SK-N-SH (cell line): ENCODE results near the gene RNF113A. TPM values are rescaled to one million over a fixed set of nuclear protein-coding genes. Genes with fewer than 3 reads are reported as not detected.

Source experiments
- CTCF ChIA-PET: fragments of 300-600, 350-600 bp; formaldehyde crosslinking; extraction: SDS; loops from one replicate; lab custom pipeline; 2021; lab: Yijun Ruan, JAX
- POLR2A ChIA-PET: fragments of 350-600 bp; sonication (Branson Sonifier 250); formaldehyde crosslinking; extraction: SDS; loops from one replicate; lab custom pipeline; 2020; ENCODE audit warnings: antibody characterized with exemption, inconsistent platforms; lab: Yijun Ruan, JAX
- DNase-seq: peaks from one replicate; pipeline ENCODE4 v3.0.0; 2012
- H2AFZ ChIP-seq: fragments of 200-600 bp; sonication (generic); 2 replicates; pipeline ENCODE4 v1.8.1; 2016; ENCODE audit warnings: antibody characterized with exemption, mild to moderate bottlenecking, low read depth
- H3F3A ChIP-seq: fragments of 200-600 bp; sonication (generic); replicated peaks from 2 replicates; pipeline ENCODE3; 2016; ENCODE audit warnings: antibody characterized with exemption, mild to moderate bottlenecking; ENCODE audit not compliant: insufficient read depth
- H3K27ac ChIP-seq, 2 experiments: fragments of 200-500 bp in 1 of 2; fragments of 200-600 bp in 1 of 2; sonication (Bioruptor generic) in 1 of 2; sonication (generic), shearing (Covaris generic) in 1 of 2; 2 replicates each; pipeline versions ENCODE4 v1.5.1 to v1.6.1; 2014 to 2016; ENCODE audit warnings: low read depth in 2 of 2, inconsistent platforms in 1 of 2, low read length in 1 of 2, mild to moderate bottlenecking in 1 of 2, mixed read lengths in 1 of 2
- H3K27me3 ChIP-seq: fragments of 200-600 bp; sonication (generic), shearing (Covaris generic); 2 replicates; pipeline ENCODE4 v1.6.1; 2016; ENCODE audit warnings: mixed run types; ENCODE audit not compliant: insufficient read depth
- H3K36me3 ChIP-seq, 2 experiments: fragments of 200-500 bp in 1 of 2; fragments of 200-600 bp in 1 of 2; sonication (Bioruptor generic) in 1 of 2; sonication (generic) in 1 of 2; replicated peaks in 1 of 2; 2 replicates each; pipeline versions ENCODE3 to v1.5.1; 2014 to 2016; ENCODE audit warnings: low read length in 1 of 2, mild to moderate bottlenecking in 1 of 2; ENCODE audit not compliant: insufficient read depth in 2 of 2, control insufficient read depth in 1 of 2
- H3K4me1 ChIP-seq, 2 experiments: fragments of 200-500 bp in 1 of 2; fragments of 200-600 bp in 1 of 2; sonication (Bioruptor generic) in 1 of 2; sonication (generic), shearing (Covaris generic) in 1 of 2; 2 replicates each; pipeline versions ENCODE4 v1.5.1 to v1.6.1; 2014 to 2016; ENCODE audit warnings: low read depth in 1 of 2, low read length in 1 of 2, mixed run types in 1 of 2; ENCODE audit not compliant: insufficient read depth in 2 of 2, control insufficient read depth in 1 of 2
- H3K4me2 ChIP-seq: fragments of 200-600 bp; sonication (generic), shearing (Covaris generic); 2 replicates; pipeline ENCODE4 v1.6.1; 2017; ENCODE audit warnings: mixed run types
- H3K4me3 ChIP-seq, 2 experiments: fragments of 200-500 bp in 1 of 2; fragments of 200-600 bp in 1 of 2; sonication (Bioruptor generic) in 1 of 2; sonication (generic), shearing (Covaris generic) in 1 of 2; 2 replicates each; pipeline versions ENCODE4 v1.5.1 to v1.8.1; 2014 to 2016; ENCODE audit warnings: low read depth in 2 of 2, inconsistent platforms in 1 of 2, low read length in 1 of 2, mild to moderate bottlenecking in 1 of 2, mixed read lengths in 1 of 2, moderate library complexity in 1 of 2
- H3K79me2 ChIP-seq: fragments of 200-600 bp; sonication (generic); 2 replicates; pipeline ENCODE4 v1.8.1; 2017; ENCODE audit warnings: mild to moderate bottlenecking; ENCODE audit not compliant: insufficient read depth
- H3K9ac ChIP-seq: fragments of 200-600 bp; sonication (generic); 2 replicates; pipeline ENCODE4 v1.6.1; 2017; ENCODE audit warnings: mixed run types
- H3K9me2 ChIP-seq: fragments of 200-600 bp; sonication (generic); 2 replicates; pipeline ENCODE4 v1.6.1; 2017; ENCODE audit warnings: mixed run types
- H3K9me3 ChIP-seq: fragments of 200-600 bp; sonication (generic); 2 replicates; pipeline ENCODE4 v1.6.1; 2017; ENCODE audit warnings: mixed run types, mild to moderate bottlenecking, moderate library complexity
- H4K20me1 ChIP-seq: fragments of 200-600 bp; sonication (generic); 2 replicates; pipeline ENCODE4 v1.6.1; 2017; ENCODE audit warnings: mild to moderate bottlenecking, mixed run types; ENCODE audit not compliant: insufficient read depth
- CHD2 ChIP-seq: fragments of 150-350 bp; IDR thresholded peaks from 2 replicates; pipeline ENCODE4 v1.6.1; 2018; ENCODE audit warnings: low read length; ENCODE audit not compliant: partially characterized antibody
- ELF1 ChIP-seq: IDR thresholded peaks from 2 replicates; pipeline ENCODE4 v1.4.0; 2012
- FOSL2 ChIP-seq: IDR thresholded peaks from 2 replicates; pipeline ENCODE4 v1.4.0; 2012; ENCODE audit warnings: low read depth, mild to moderate bottlenecking, moderate library complexity, borderline replicate concordance
- FOXJ3 ChIP-seq: sonication (generic); formaldehyde crosslinking; IDR thresholded peaks from 2 replicates; pipeline ENCODE4 v1.5.1; 2020; ENCODE audit warnings: mild to moderate bottlenecking, missing genetic modification reagents
- FOXM1 ChIP-seq: IDR thresholded peaks from 2 replicates; pipeline ENCODE4 v1.4.0; 2012; ENCODE audit warnings: low read depth, mild to moderate bottlenecking
- GABPA ChIP-seq: IDR thresholded peaks from 2 replicates; pipeline ENCODE4 v1.4.0; 2012; ENCODE audit warnings: low read depth, mild to moderate bottlenecking
- GATA2 ChIP-seq: sonication (generic); formaldehyde crosslinking; IDR thresholded peaks from 2 replicates; pipeline ENCODE4 v1.5.0; 2020; ENCODE audit warnings: mild to moderate bottlenecking, missing genetic modification reagents
- JUND ChIP-seq: IDR thresholded peaks from 2 replicates; pipeline ENCODE4 v1.4.0; 2012
- MXI1 ChIP-seq: IDR thresholded peaks from 2 replicates; pipeline ENCODE4 v1.6.1; 2012; ENCODE audit warnings: mild to moderate bottlenecking, low read depth, low read length, improper control_type of control experiment
- POLR2AphosphoS5 ChIP-seq: IDR thresholded peaks from 2 replicates; pipeline ENCODE4 v1.6.1; 2012; ENCODE audit warnings: low read depth, low read length
- RFX5 ChIP-seq: IDR thresholded peaks from 2 replicates; pipeline ENCODE4 v1.6.1; 2012; ENCODE audit warnings: mild to moderate bottlenecking, improper control_type of control experiment, low read length
- RXRA ChIP-seq: IDR thresholded peaks from 2 replicates; pipeline ENCODE4 v1.4.0; 2012; ENCODE audit warnings: low read depth, mild to moderate bottlenecking, borderline replicate concordance
- SIN3A ChIP-seq: IDR thresholded peaks from 2 replicates; pipeline ENCODE4 v1.6.1; 2012; ENCODE audit warnings: low read depth, mild to moderate bottlenecking, low read length, moderate library complexity, borderline replicate concordance
- SMC3 ChIP-seq: IDR thresholded peaks from 2 replicates; pipeline ENCODE4 v1.6.1; 2012; ENCODE audit warnings: low read depth, low read length, improper control_type of control experiment
- TAF1 ChIP-seq: IDR thresholded peaks from 2 replicates; pipeline ENCODE4 v1.6.1; 2012; ENCODE audit warnings: low read depth, mild to moderate bottlenecking, low read length, moderate library complexity, borderline replicate concordance
- TCF12 ChIP-seq: IDR thresholded peaks from 2 replicates; pipeline ENCODE4 v1.4.0; 2012
- TEAD4 ChIP-seq: IDR thresholded peaks from 2 replicates; pipeline ENCODE4 v1.4.0; 2012; ENCODE audit warnings: mild to moderate bottlenecking, borderline replicate concordance; ENCODE audit not compliant: insufficient read depth
- YY1 ChIP-seq: IDR thresholded peaks from 2 replicates; pipeline ENCODE4 v1.4.0; 2012; ENCODE audit warnings: low read depth, mild to moderate bottlenecking
- WGBS: methylation state at CpG from one replicate; pipeline ENCODE4 v1.1.6; 2017; ENCODE audit warnings: low lambda C conversion rate; 5-methylcytosine and 5-hydroxymethylcytosine counted together
- polyA plus RNA-seq, 3 experiments: library from polyadenylated mRNA; depleted of rRNA; stranded (reverse); fragments of >200 nt; gene quantifications; 2 replicates each; pipeline ENCODE4 v1.2.3, GENCODE V29; 2012
- TF ChIP-seq, protein P1 (sequence below): fragments of 150-350 bp; IDR thresholded peaks from 2 replicates; pipeline ENCODE4 v1.6.1; 2016; ENCODE audit warnings: mild to moderate bottlenecking, low read depth, low read length
- TF ChIP-seq, protein P2 (sequence below): IDR thresholded peaks from 2 replicates; pipeline ENCODE4 v1.6.1; 2012; ENCODE audit warnings: mild to moderate bottlenecking, low read depth, low read length, moderate library complexity
- TF ChIP-seq, protein P3 (sequence below): fragments of 150-350 bp; IDR thresholded peaks from 2 replicates; pipeline ENCODE4 v1.6.1; 2017; ENCODE audit warnings: antibody characterized with exemption, low read length, low read depth, borderline replicate concordance

RNF113A gene
- polyA plus RNA-seq, 1 of the 3 experiments (the other 2 are of a cell fraction): 14.8 TPM

DNA sequence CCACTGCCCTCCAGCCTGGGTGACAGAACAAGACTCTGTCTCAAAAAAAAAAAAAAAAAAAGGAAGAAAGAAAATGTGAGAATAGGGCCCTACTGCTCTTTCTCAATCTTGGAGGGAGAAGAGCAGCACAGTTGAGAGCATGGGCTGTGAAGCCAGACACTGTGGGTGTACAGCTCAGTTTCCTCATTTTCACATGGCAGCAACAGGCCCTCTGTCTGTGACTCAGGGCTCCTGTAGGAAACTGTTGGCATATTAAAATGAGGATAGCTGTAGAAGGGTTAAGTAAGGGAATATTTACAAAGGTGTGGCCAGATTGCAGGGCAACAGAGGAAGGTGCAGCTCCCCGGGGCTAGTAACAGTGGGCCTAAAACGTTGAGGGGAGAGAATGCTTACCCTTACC lies 27.6 kb upstream of the RNF113A start:
- no peak overlapping the region for H2AFZ ChIP-seq

DNA sequence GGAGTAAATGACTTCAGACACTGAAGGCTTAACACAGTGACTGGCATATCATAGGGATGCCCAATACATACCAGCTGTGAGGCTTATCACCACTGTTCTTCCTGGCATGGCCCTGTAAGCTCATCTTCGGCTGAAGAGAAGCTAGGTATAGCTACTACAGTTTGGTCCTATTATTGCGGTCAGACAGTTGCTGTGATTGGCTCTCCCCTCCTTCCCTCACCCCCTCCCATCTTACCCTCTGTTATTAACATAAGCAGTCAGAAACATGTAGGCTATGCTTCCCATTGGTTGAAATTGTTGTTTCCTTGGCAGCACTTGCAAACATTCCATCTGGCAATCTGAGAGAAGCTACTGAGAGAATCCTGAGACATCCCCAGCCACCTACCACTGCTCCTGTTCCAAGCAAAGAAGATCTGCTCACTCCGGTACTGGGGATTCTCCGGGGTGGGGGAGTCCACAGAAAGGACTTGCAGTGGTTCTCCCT lies 24.4 kb upstream of the RNF113A start, which contains the start of gene AKAP14:
Gene AKAP14, plus strand, starts transcription at position 51 of the 484 bp plus-strand sequence. CDS start 7,331 bp downstream, outside the sequence.
- ChIA-PET POLR2A (no interaction called here), CTCF (interaction anchor here (0.6 to 1.8 kb wide), 5 partner anchors 9 to 321 kb away, joined by 3 to 7 read pairs (median 3); no protein-coding TSS in a partner anchor)
- H2AFZ ChIP-seq: no peak within 1 kb of the TSS
- H3K27ac ChIP-seq: no peak within 1 kb of the TSS
- no peaks in the 10 kb centered on the region for H3K9me2 ChIP-seq
- H3F3A ChIP-seq: no peaks in the 10 kb centered on the region
- H3K9me3 ChIP-seq: no peaks in the 10 kb centered on the region
- H3K4me3 ChIP-seq: no peak within 1 kb of the TSS
- H3K27me3 ChIP-seq: peaks cover 31% of the 10 kb centered on the region; the same call in 1 of the 2 replicates
- H3K4me1 ChIP-seq: no peaks in the 10 kb centered on the region
- no peaks in the 10 kb centered on the region for H4K20me1 ChIP-seq
- H3K79me2 ChIP-seq: no peaks in the 10 kb centered on the region
- H3K4me2 ChIP-seq: no peak within 1 kb of the TSS
- WGBS: 49% methylated on average over 3 of the region's 4 CpGs
- peak; percentile 26 for DNase-seq
- no peaks in the 10 kb centered on the region for H3K36me3 ChIP-seq
- no peak within 1 kb of the TSS for H3K9ac ChIP-seq
- TF ChIP-seq, protein P1, sequence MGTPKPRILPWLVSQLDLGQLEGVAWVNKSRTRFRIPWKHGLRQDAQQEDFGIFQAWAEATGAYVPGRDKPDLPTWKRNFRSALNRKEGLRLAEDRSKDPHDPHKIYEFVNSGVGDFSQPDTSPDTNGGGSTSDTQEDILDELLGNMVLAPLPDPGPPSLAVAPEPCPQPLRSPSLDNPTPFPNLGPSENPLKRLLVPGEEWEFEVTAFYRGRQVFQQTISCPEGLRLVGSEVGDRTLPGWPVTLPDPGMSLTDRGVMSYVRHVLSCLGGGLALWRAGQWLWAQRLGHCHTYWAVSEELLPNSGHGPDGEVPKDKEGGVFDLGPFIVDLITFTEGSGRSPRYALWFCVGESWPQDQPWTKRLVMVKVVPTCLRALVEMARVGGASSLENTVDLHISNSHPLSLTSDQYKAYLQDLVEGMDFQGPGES: no peak
- no peak for TF ChIP-seq YY1
- no peak for TF ChIP-seq MXI1
- no peak for TF ChIP-seq GABPA
- TF ChIP-seq SIN3A: no peak
- TF ChIP-seq FOXM1: no peak
- TF ChIP-seq POLR2AphosphoS5: no peak
- no peak for TF ChIP-seq SMC3
- no peak for TF ChIP-seq RFX5
- no peak for TF ChIP-seq CHD2
- TF ChIP-seq, protein P2, sequence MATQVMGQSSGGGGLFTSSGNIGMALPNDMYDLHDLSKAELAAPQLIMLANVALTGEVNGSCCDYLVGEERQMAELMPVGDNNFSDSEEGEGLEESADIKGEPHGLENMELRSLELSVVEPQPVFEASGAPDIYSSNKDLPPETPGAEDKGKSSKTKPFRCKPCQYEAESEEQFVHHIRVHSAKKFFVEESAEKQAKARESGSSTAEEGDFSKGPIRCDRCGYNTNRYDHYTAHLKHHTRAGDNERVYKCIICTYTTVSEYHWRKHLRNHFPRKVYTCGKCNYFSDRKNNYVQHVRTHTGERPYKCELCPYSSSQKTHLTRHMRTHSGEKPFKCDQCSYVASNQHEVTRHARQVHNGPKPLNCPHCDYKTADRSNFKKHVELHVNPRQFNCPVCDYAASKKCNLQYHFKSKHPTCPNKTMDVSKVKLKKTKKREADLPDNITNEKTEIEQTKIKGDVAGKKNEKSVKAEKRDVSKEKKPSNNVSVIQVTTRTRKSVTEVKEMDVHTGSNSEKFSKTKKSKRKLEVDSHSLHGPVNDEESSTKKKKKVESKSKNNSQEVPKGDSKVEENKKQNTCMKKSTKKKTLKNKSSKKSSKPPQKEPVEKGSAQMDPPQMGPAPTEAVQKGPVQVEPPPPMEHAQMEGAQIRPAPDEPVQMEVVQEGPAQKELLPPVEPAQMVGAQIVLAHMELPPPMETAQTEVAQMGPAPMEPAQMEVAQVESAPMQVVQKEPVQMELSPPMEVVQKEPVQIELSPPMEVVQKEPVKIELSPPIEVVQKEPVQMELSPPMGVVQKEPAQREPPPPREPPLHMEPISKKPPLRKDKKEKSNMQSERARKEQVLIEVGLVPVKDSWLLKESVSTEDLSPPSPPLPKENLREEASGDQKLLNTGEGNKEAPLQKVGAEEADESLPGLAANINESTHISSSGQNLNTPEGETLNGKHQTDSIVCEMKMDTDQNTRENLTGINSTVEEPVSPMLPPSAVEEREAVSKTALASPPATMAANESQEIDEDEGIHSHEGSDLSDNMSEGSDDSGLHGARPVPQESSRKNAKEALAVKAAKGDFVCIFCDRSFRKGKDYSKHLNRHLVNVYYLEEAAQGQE: no peak
- no peak for TF ChIP-seq RXRA
- no peak for TF ChIP-seq ELF1
- TF ChIP-seq TEAD4: no peak
- TF ChIP-seq TAF1: no peak
- TF ChIP-seq TCF12: no peak
- TF ChIP-seq FOSL2: no peak

More for the DNA sequence above, 27.6 kb upstream of the RNF113A start:
- POLR2A ChIA-PET: no interaction called here
- H4K20me1 ChIP-seq: no peaks in the 10 kb centered on the region
- no peak for DNase-seq
- no peak overlapping the region for H3K4me3 ChIP-seq
- H3K9ac ChIP-seq: no peak overlapping the region
- CTCF ChIA-PET: no interaction called here
- TF ChIP-seq, protein P3, sequence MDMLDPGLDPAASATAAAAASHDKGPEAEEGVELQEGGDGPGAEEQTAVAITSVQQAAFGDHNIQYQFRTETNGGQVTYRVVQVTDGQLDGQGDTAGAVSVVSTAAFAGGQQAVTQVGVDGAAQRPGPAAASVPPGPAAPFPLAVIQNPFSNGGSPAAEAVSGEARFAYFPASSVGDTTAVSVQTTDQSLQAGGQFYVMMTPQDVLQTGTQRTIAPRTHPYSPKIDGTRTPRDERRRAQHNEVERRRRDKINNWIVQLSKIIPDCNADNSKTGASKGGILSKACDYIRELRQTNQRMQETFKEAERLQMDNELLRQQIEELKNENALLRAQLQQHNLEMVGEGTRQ: no peak
- TF ChIP-seq TCF12 (no peak), YY1 (no peak), JUND (no peak), TAF1 (no peak), GATA2 (CRISPR knock-in tag) (no peak), SMC3 (no peak), FOXJ3 (no peak), MXI1 (no peak)
- TF ChIP-seq, protein P1: no peak
- no peaks in the 10 kb centered on the region for H3F3A ChIP-seq
- H3K4me2 ChIP-seq: no peak overlapping the region
- WGBS: 12% methylated on average over 2 of the region's 2 CpGs
- H3K9me3 ChIP-seq: no peaks in the 10 kb centered on the region
- no peaks in the 10 kb centered on the region for H3K4me1 ChIP-seq
- H3K27me3 ChIP-seq: peaks cover 21% of the 10 kb centered on the region; the same call in 1 of the 2 replicates
- no peaks in the 10 kb centered on the region for H3K79me2 ChIP-seq
- no peaks in the 10 kb centered on the region for H3K36me3 ChIP-seq
- no peaks in the 10 kb centered on the region for H3K9me2 ChIP-seq
- no peak overlapping the region for H3K27ac ChIP-seq
